GM19239 (cell line): ENCODE data around the gene ZNF488.

Source experiments
- DNase-seq: peaks from one replicate; pipeline ENCODE4 v3.0.0; 2011; ENCODE audit warnings: low spot score; ENCODE audit not compliant: insufficient read length
- FAIRE-seq: peaks from 2 replicates; lab custom pipeline; 2011; peaks lifted over from hg19 to GRCh38; lab: Jason Lieb, UNC

ZNF488 gene

DNA sequence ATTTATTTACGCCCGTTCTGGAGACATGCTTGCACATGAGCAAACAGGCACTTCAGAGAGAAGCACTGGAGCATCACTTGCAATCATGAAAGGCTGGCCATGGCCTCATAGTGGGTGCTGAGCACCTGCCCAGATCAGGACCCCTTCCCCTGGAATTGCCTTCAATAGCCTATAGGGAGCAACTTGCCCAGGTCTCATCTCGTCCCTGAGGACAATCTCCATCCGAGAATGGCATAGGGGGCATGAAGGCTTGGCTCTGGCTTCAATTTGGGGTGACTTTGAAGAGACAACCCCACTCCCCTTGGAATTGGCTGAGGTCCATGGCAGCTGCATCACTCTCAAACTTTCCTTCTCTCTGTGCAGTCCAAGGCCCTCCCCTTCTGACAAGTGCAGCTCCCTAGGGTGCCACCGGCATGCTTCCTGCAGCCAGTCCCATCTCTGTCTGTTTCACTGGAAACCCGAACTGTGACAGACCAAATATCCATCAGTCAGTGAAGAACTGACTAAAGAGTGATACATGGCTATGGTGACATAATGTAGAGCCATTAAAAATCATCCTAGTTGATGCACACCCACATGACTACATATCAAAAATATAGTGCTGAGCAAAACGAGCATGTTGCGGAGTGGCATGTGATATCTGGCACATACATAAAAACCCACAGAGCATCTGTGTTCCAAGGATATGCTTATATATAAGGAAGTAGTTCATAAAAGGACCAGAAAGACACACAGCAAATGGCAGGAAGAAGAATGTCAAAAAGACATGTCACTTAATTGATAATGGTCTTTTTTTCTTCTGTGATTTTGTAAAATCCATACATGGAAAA, 49.4 kb downstream of the ZNF488 start:
- DNase-seq (no peak), FAIRE-seq (no peak)

DNA sequence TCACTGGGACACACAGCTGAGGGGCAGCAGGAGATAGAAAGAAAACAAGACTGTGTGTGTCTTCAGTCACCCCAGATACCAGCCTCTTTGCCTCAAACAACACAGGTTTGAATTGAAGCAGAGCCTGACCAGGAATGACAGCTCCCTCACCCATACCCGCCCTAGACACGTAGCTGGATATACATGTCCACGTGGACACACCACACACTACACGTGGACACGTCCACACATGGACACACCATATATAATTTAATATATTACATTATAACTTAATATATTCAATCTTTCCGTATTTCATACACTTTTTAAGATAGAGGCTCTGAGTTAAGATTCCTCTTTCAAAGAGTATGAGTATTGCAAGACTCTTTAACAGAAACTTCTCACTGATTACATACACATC, 50.6 kb downstream of the ZNF488 start:
- no peak for DNase-seq
- no peak for FAIRE-seq

DNA sequence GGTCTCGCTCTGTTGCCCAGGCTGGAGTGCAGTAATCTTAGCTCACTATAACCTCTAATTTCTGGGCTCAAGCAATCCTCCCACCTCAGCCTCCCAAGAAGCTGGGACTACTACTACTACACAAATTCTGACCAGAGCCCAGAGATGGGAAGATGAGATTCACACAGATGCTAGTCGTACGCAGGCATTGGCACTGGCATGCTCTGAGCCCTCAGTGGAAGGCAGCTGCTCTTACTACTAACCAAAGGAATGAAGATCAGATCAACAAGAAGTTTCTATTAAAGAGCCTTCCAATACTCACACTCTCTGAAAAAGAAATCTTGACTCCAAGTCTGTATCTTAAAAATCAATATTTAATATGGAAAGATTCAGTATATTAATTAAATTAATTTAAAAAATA, 51.1 kb downstream of the ZNF488 start:
- DNase-seq: no peak
- no peak for FAIRE-seq

DNA sequence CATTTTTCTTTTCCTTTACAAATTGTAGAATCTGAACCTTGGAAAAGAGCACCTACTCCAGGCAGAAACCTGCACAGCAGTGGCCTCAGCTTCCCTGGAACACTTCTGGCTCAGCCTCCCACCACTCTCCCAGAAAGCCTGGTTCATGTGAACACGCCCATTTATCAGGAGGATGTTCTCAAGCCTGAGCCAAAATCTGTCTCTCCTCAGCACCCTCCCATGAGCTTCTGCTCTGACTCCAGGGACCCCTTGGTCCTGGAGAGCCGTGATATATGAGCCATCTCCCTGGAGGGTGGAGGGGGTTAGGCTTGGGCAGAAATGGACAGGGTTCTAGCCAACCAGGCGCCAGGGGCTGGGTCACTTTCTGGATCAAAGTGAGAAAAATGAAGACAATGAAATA, 51.7 kb downstream of the ZNF488 start:
- no peak for FAIRE-seq

DNA sequence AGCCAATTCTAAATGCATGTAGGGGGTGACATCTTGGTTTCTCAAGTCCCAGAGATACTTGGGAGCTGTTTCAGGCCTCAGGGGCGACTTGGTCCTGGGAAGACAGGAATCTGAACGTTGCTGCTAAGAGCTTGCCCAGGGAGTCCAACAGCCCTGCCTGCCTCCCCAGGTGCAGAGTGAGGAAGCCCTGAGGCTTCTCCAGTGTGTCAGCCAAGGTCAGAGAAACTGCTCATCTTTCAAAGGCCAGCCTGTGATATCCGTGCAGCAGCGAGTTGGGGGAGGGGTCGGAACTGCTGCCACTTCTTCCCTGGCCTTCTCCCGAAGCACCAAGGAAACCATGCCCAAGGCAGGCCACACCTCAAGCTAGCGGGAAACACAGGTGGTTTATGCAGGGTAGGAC, 52.1 kb downstream of the ZNF488 start:
- no peak for DNase-seq

More for the DNA sequence above, 51.7 kb downstream of the ZNF488 start:
- no peak for DNase-seq

DNA sequence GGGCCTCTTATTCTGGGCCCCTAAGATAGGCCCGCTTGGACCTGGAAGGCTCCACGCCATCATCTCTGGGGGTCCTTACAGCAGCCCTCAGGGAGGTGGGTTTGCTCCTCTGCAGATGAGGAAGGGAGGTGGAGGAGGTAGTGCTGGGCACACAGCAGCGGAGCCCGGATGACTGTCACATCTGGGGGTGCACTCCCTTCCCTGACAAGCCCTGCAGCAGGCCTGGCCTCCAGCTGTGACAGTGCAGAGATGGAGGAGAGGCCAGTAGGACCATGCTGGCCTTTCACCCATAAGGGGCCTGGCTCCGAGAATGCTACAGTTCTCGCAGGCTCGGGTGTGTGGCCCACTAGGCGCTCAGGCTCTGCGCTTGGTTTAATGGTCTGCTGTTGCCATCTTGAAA, 52.6 kb downstream of the ZNF488 start:
- FAIRE-seq (no peak), DNase-seq (no peak)

More for the DNA sequence above, 52.1 kb downstream of the ZNF488 start:
- FAIRE-seq: no peak

DNA sequence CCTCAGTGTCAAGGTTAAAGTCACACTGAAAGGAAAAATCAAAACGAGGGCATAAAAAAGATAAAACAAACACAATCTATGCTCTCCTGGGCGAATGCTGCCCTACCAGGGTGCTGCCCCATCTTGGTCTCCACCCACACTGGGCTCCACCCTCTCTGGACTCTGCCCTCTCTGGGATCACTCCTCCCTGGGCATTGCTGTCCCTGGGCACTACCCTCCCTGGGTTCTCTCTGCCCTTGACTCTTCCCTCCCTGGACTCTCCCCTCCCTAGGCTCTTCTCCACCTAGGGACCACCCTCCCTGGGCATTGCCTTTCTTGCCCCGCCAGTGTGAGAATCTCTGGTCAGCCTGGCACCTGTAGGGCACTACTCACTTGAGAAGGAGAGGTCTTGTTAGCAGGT, 53.3 kb downstream of the ZNF488 start:
- FAIRE-seq (no peak), DNase-seq (no peak)

DNA sequence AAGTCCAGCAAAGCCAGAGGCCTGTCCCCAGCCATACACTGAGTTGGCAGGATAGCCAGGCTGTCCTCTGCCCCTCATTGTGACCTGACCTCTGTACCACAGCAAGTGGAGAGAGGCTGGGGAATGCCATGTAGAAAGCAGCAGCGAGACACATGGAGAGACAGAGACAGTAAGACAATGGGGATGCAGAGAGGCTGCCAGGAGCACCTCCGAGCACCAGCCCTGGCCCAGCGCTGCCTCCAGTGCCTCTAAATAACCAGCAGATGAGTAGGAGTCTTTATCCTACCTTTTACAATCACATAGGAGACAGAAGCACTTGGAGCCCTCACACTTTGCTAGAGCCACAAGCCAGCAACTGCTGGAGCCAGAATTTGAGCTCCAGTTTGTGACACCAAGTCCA, 53.7 kb downstream of the ZNF488 start:
- DNase-seq: no peak
- FAIRE-seq: no peak

DNA sequence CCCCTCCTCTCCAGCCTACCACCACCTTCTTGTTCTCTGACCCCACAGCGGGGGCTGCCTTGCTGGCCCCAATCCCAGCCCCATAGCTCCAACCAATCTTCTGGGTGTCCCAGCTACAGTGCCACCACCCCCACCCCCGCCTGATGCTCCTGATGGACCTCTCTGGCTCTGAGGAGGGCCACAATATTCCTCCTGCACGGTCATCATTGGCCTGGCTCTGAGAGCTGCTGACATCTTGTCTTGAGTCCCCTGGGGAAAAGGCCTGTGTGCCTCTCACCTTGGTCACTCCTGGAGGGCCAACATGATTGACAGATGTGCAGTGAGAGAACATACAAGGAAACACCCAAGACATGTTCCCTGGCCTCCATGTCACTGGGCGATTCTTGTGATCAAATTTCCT, 54.2 kb downstream of the ZNF488 start:
- FAIRE-seq: no peak
- DNase-seq: no peak

DNA sequence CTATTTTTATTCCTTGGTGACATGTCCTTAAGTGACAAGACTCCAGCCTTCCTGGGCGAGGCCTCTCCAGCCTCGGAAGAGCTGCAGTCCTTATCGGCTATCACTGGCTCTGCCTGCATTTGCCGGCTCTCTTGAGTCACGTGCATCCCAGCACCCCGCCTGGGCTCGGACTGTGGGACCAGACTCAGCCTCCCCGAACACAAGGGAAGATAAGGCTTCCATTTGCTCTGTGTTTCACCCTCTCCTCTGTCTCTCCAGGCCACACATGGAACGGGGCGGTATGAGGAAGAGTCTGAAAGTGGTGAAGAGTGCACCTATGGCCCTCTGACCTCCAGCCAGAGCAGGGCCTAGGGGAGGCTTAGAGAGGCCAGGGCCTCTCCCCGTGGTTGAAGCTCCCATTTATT, 57.2 kb downstream of the ZNF488 start:
- no peak for FAIRE-seq
- DNase-seq: no peak

DNA sequence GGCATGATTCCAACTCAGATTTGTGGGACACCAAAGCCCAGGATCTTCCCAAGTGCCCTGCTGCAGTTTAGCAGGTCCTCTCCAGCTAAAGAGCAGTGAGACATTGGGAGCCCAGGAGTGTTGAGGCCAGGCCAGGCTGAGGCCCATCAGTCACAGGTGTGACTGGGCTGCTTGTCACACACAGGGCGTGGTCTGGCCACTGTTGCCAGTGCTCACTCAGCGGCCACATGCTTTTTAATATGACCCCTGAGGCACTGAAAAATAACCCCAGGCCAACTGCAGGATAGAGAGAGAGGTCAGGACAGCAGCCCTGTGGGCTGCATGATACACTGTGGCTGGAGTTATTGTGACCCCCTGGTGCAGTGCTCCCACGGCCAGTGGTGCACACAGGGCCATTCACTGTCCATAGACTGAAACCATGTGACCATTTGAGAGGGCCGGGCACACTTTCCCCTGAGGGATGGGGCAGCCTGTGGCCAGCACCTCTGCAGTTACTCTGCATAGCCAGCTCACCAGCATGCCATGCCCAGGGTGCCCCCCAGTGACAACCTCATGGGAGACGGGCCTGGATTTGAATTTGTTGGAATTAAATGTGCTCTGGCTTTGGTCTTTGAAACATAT, 57.7 kb downstream of the ZNF488 start:
- DNase-seq (no peak), FAIRE-seq (no peak)

DNA sequence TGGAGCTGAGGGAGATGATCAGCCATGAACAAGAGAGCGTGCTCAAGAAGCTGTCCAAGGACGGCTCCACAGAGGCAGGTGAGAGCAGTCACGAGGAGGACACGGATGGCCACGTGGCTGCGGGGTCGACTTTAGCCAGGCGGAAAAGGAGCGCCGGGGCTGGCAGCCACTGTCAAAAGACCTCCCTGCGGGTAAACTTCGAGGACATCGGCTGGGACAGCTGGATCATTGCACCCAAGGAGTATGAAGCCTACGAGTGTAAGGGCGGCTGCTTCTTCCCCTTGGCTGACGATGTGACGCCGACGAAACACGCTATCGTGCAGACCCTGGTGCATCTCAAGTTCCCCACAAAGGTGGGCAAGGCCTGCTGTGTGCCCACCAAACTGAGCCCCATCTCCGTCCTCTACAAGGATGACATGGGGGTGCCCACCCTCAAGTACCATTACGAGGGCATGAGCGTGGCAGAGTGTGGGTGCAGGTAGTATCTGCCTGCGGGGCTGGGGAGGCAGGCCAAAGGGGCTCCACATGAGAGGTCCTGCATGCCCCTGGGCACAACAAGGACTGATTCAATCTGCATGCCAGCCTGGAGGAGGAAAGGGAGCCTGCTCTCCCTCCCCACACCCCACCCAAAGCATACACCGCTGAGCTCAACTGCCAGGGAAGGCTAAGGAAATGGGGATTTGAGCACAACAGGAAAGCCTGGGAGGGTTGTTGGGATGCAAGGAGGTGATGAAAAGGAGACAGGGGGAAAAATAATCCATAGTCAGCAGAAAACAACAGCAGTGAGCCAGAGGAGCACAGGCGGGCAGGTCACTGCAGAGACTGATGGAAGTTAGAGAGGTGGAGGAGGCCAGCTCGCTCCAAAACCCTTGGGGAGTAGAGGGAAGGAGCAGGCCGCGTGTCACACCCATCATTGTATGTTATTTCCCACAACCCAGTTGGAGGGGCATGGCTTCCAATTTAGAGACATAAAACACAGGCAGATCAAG, 58.5 kb downstream of the ZNF488 start:
- FAIRE-seq (no peak), DNase-seq (no peak)

DNA sequence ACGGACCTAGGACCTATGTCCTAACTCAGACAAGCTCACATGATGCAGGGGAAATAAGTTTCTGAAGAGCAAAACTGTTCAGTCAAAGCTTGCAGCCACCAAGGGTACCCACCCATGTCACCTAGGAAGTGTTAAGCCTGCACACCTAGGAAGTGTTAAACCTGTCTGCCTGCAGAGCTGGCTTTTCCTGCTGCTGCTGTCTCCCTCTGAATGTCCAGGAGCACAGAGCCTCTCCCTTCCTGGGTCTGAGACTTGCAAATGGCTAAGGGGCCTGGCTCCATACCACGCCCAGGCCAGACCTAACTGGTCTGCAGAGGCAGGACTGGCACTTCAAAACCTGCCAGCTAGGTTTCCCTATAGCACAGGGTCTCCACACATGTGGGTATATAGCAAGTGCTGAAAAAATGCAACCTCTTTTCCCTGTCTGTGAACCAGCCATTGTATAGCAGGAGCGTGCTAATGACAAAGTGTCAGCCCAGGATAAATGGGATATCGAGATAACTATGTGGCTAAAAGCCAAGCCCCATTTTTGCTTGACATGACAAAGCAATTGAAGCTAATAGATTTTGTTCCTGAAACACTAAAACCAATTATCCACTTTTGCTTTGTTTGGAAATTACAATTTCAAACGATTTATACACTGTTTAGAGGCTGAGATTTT, 60.3 kb downstream of the ZNF488 start:
- DNase-seq (no peak), FAIRE-seq (no peak)

DNA sequence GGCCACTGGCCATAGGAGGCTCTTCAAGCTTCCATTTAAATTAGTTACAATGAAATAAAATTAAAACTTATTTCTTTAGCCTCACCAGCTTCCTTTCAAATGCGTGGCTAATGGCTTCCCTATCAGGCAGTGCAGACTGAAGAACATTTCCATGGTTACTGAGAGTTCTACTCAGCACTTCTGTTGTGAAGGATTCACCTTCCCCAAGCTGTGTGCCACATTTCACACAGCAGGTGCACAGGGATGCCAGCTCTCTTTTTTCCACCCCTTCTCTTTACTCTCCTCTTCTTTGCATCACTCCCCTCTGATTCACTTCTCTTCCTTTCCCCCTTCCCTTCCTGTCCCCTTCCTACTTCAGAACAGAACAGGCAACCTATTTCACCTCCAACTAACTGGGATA, 61.0 kb downstream of the ZNF488 start:
- DNase-seq (no peak), FAIRE-seq (no peak)

DNA sequence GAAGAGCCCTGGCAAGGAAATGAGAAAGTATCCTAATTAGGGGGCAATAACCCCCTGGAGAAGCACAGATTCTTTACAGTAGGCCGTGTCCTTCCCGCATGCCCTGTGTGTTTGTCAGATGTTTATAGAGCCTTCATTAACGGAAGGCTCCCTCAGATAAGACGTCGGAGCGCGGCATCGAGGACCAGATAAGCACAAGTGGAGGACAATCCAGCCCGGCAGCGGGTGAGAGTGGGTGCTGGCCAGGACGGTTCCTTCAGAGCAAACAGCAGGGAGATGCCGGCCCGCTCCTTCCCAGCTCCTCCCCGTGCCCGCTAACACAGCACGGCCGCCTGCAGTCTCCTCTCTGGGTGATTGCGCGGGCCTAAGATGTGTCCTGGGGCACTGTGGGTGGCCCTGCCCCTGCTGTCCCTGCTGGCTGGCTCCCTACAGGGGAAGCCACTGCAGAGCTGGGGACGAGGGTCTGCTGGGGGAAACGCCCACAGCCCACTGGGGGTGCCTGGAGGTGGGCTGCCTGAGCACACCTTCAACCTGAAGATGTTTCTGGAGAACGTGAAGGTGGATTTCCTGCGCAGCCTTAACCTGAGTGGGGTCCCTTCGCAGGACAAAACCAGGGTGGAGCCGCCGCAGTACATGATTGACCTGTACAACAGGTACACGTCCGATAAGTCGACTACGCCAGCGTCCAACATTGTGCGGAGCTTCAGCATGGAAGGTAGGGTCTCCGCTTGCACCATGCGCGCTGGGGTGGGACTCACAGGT, 61.6 kb downstream of the ZNF488 start, which contains the start of gene GDF2:
GDF2 (plus strand) TSS at position 155 of the 762 bp plus-strand sequence; CDS start at position 370, 215 bp downstream.
- DNase-seq (no peak), FAIRE-seq (no peak)

DNA sequence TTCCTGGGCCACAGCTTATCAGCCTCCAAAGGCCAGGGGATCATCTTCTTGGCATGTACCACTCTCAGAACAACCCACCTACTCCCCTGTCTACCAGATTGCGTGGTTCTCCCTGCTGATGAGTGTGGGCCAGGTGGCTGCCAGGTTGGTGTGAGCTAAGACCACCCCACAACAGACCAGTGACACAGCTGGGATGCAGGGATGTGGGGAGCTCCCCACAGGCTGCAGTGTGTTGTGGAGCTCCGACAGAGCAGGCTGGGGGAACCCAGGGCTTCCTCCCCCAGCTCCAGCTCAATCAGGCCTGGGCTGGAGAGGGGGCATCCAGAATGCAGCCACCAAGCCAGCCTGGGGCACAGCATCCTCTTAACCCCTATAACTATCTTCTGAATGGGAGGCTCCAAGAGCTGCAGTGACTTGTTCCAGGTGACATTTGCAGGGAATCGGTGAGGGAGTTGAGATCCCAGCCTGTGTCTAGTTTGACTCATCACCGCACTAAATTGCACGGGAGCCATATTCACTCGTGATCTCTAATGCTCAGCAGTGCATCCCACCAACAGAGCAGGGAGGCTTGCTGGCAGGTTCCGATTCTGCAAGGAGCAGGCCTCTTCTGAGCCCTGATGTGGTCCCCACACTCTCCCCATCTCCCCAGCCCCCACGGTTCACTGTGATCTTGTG, 62.4 kb downstream of the ZNF488 start:
- DNase-seq (no peak), FAIRE-seq (no peak)

DNA sequence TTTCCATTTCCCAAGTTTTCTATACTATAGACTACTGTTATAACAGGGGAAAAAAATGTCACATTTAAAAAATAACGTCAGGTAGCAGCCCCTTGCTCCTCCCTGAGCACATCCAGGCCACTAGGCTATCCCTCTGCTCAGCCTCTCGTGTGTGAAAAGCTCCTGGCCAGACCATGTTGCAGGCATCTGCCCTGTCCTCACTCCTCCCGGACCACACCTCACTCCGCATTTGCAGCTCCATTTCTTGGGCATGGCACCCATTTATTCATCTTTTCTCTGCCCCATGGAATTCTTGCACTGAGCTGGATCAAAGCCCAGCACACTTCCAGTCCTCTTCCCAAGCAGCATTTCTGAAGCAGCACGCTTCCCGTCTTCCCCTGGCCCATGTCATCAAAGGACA, 63.3 kb downstream of the ZNF488 start:
- FAIRE-seq (no peak), DNase-seq (no peak)

DNA sequence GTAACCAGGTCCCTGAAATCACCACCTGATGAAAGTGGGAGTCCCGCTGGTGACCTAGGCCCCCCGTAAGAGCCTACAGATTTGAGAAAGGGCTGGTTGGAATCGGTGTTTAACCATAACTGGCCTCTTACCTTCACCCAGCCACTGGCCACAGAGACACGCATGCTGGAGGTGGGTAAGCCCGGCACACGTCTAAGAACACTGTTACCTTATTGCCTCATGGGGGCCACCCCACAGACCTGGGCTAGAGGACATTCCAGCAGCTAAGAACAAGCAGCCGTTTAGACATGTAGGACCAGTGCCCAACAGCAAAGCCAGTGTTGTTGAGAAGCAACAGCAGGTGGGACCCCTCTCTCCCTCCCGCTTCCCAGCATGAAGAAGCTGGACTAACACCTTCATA, 64.3 kb downstream of the ZNF488 start:
- FAIRE-seq (no peak), DNase-seq (no peak)

DNA sequence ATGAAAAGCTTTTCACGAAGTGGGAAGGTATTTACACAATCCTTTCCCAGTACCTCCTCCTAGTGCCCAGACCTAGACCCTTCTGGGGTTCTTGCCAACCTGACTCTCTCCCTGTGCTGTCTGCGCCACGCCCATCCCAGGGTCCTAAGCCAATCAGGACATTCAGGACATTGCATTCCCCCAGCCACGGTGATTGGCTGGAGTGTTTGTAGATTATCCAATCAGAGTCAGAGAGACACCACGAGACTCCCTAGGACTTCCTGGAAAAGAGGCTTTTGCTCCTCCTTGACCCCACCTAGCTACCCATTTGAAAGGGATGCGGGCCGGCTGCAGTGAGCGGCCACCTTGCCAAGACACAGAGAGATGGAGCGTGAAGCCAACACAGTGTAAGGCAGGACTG, 65.4 kb downstream of the ZNF488 start:
- DNase-seq (no peak), FAIRE-seq (no peak)
